ENCODE data around the gene P3H1. TPM values are rescaled to one million over a fixed set of nuclear protein-coding genes. Genes with fewer than 3 reads are reported as not detected.
"Not testable (repeated sequence)": the region's sequence is repeated elsewhere in the genome, so short reads cannot be mapped to it uniquely, and the experiment has no call there.

Gene P3H1
- total RNA-seq, 1 experiment from 2014 or later, result 120 TPM

GRCh38 chr1:42730988-42731387 lies 35.8 kb downstream of the P3H1 start:
- peak; percentile 11 for DNase-seq (ENCODE audit: low read depth)

GRCh38 chr1:42730002-42730401 lies 36.8 kb downstream of the P3H1 start:
- no peak for DNase-seq (ENCODE audit: low read depth)

- not testable (repeated sequence) for DNase-seq (ENCODE audit: low read depth)
These were observed 41.0 kb downstream of the P3H1 start for GRCh38 chr1:42725820-42726219.

DNA sequence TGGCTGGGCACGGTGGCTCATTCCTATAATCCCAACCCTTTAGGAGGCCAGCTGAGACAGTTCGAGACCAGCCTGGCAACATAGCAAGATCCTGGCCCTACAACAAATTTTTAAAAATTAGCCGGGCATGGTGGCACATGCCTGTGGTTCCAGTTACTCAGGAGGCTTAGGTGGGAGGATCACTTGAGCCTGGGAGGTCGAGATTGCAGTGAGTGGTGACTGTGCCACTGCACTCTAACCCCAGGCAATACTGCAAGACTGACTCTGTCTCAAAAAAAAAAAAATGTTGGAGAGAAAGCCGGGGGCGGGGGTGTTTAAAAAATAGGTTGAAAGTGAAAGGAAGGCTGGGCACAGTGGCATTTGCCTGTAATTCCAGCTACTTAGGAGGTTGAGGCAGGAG lies 43.3 kb downstream of the P3H1 start:
- DNase-seq (ENCODE audit: low read depth), result peak; percentile 53

DNA sequence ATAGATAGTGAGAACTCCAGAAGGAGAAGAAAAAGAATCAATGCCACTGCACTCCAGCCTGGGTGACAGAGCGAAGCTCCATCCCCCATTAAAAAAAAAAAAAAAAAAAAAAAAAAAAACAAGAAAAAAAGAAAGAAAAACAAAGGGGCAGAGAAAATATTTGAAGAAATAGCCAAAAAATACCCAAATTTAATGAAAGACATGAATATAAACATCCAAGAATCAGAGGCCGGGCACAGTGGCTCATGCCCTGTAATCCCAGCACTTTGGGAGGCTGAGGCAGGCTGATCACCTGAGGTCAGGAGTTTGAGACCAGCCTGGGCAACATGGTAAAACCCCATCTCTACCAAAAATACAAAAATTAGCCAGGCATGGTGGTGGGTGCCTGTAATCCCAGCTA lies 44.4 kb downstream of the P3H1 start:
- not testable (repeated sequence) for DNase-seq (ENCODE audit: low read depth)

DNA sequence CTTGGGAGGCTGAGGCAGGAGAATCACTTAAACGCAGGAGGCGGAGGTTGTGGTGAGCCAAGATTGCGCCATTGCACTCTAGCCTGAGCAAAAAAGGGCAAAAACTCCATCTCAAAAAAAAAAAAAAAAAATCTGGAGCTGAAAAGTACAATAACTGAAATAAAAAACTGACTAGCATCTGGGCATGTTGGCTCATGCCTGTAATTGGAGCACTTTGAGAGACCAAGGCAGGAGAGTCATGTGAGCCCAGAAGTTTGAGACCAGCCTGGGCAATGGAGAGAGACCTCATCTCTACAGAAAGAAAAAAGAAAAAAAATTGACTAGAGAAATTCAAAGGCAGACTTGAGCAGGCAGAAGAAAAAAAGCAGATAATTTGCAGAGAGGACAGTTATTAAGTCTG lies 44.9 kb downstream of the P3H1 start:
- DNase-seq (ENCODE audit: low read depth), result no peak

DNA sequence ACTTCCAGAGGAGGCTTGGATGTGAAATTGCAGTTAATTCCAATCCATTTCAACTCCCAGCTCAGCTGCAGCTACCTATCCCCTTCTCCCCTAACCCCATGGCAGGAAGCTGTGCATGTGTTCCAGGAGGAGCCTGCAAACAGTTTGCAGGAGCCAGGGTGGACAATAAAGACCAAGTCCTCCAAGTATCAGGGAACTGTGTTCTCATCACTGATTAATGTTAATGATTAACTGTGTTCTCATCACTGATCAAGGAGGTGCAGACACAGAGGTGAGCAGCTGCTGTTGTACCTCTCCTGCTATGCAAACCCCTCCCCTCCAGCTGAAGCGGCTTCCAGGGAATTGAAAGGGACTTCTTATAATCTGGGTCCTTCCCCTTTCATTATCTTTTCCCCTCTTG lies 46.0 kb downstream of the P3H1 start:
- DNase-seq (ENCODE audit: low read depth), result no peak

GRCh38 chr1:42714441-42714840 lies 52.4 kb downstream of the P3H1 start:
- not testable (repeated sequence) for DNase-seq (ENCODE audit: low read depth)

GRCh38 chr1:42713293-42713692 lies 53.5 kb downstream of the P3H1 start:
- no peak for DNase-seq (ENCODE audit: low read depth)

DNA sequence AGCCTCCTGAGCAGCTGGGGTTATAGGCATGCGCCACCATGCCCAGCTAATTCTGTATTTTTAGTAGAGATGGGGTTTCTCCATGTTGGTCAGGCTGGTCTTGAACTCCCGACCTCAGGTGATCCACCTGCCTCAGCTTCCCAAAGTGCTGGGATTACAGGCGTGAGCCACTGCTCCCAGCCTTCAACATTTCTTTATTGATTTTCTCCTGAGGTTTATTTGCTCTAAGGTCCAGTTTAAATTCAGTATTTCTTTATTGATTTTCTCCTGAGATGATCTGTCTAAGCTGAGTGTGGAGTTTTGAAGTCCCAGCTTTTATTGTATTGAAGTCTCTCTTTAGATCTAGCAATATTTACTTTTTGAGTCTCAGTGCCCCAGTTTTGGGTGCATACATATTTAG lies 54.0 kb downstream of the P3H1 start:
- DNase-seq (ENCODE audit: low read depth), result not testable (repeated sequence)

DNA sequence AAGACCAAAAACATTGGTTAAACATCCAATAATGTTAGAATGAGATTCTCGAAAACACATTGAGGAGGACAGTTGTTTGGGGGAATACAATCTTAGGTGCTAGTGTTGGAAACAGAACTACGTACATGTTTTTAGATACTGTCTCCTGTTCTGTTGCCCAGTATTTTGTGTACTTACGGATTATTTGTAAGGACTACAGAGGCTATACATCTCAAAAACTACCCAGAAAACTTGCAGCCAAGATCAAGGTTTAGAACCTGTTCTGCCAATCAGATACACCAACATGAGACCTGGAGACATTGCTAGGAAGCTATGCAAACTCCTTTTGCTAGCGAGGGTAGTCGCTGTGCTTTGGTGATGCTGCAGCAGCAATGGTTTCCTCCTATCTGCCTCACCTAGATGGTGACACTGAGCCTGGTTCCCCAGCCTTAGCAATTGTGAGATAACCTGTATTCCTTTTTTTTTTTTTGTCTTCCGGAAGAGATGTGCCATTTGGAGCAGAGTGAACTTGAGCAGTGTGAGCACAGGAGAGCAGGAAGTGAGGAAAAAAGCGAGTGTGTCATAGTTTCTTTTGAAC lies 62.9 kb downstream of the P3H1 start:
- no peak for DNase-seq (ENCODE audit: low read depth)

DNA sequence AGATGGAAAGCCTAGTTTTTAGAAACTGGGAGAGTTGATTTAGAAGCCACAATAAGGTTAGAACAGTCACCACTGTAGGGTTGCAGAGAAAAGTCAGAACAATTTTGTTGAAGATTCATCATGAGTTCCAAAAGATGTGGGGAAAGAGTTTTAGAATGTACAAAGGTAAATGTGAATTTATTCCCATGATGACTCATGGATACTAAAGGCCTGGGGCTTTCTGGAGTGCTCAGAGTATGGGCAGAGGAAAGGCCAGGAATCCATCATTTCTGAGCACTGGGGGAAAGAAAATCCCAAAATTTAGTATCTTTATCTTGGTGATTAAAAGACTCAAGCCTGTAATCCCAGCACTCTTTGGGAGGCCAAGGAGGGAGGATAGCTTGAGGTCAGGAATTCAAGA lies 66.8 kb downstream of the P3H1 start:
- peak; percentile 18 for DNase-seq (ENCODE audit: low read depth)

- DNase-seq (ENCODE audit: low read depth), result no peak
These were observed 68.6 kb downstream of the P3H1 start for GRCh38 chr1:42698081-42698813.

Other genes starting within 250 kb of the P3H1 start
- 122 and 123 TPM in 2 replicates for gene PPIH, start 108.6 kb downstream of the P3H1 start, total RNA-seq (2014; rRNA removed; shearing (Covaris generic))
- gene YBX1, start 84.6 kb downstream of the P3H1 start, total RNA-seq (2014; rRNA removed; shearing (Covaris generic)), result 1,105 and 1,183 TPM in 2 replicates
- gene CLDN19, start 26.8 kb downstream of the P3H1 start, total RNA-seq (2014; rRNA removed; shearing (Covaris generic)), result not detected in 2 replicates
- 2.5 and 3.1 TPM in 2 replicates for gene C1orf50, start 221 bp upstream of the P3H1 start, total RNA-seq (2014; rRNA removed; shearing (Covaris generic))
- gene TMEM269, start 18.0 kb upstream of the P3H1 start, total RNA-seq (2014; rRNA removed; shearing (Covaris generic)), result not detected in 2 replicates
- 7.6 and 11.1 TPM in 2 replicates for gene ERMAP, start 50.1 kb upstream of the P3H1 start, total RNA-seq (2014; rRNA removed; shearing (Covaris generic))
- gene SVBP, start 50.4 kb upstream of the P3H1 start, total RNA-seq (2014; rRNA removed; shearing (Covaris generic)), result 34.1 and 41.8 TPM in 2 replicates
- gene ZNF691, start 79.6 kb upstream of the P3H1 start, total RNA-seq (2014; rRNA removed; shearing (Covaris generic)), result 7.6 and 9.9 TPM in 2 replicates
- gene SLC2A1, start 191.8 kb upstream of the P3H1 start, total RNA-seq (2014; rRNA removed; shearing (Covaris generic)), result 192 and 248 TPM in 2 replicates